CD4-positive, CD25-positive, alpha-beta regulatory T cell (primary cell): ENCODE data around the gene CEACAM21. TPM values are rescaled to one million over a fixed set of nuclear protein-coding genes. Genes with fewer than 3 reads are reported as not detected.

Source experiments
- ATAC-seq, 2 donors: fragments of 150-1000 bp; cut with Tn5 transposase; one replicate each; pipeline ENCODE4 v1.10.0; 2021; ENCODE audit warnings: low read depth in 2 of 2, moderate number of reproducible peaks in 2 of 2, moderate library complexity in 1 of 2
- DNase-seq, 3 donors: peaks; one replicate each; pipeline versions ENCODE4 v3.0.0 to v3.0.0-alpha.2; 2012 to 2022; ENCODE audit warnings: mixed read lengths in 1 of 3
- H3K27ac ChIP-seq: one replicate; pipeline ENCODE4 v1.7.0; 2013; ENCODE audit warnings: mild to moderate bottlenecking, low read length; ENCODE audit not compliant: insufficient read depth, poor library complexity, severe bottlenecking
- H3K27me3 ChIP-seq: one replicate; pipeline ENCODE4 v1.7.0; 2013; ENCODE audit warnings: low read length; ENCODE audit not compliant: control insufficient read depth, insufficient read depth
- H3K36me3 ChIP-seq: one replicate; pipeline ENCODE4 v1.7.0; 2013; ENCODE audit warnings: mild to moderate bottlenecking, low read length, moderate library complexity; ENCODE audit not compliant: control insufficient read depth, insufficient read depth
- H3K4me1 ChIP-seq: 2 replicates; pipeline ENCODE4 v1.7.0; 2013; ENCODE audit warnings: mild to moderate bottlenecking, low read length; ENCODE audit not compliant: insufficient read depth, control insufficient read depth, poor library complexity, severe bottlenecking
- H3K4me3 ChIP-seq: one replicate; pipeline ENCODE4 v1.7.0; 2013; ENCODE audit warnings: low read depth, mild to moderate bottlenecking, low read length, moderate library complexity
- H3K9me3 ChIP-seq, 2 experiments: 1 replicate in 1 of 2; 2 replicates in 1 of 2; pipeline ENCODE4 v1.7.0; 2013; ENCODE audit warnings: low read length in 2 of 2, mild to moderate bottlenecking in 1 of 2, moderate library complexity in 1 of 2; ENCODE audit not compliant: control insufficient read depth in 2 of 2
- H3K27ac Mint-ChIP-seq, 3 donors: one replicate each; pipeline ENCODE4 v1.8.0; 2020 to 2022; ENCODE audit warnings: mild to moderate bottlenecking in 3 of 3, mixed read lengths in 3 of 3, moderate library complexity in 2 of 3
- H3K27me3 Mint-ChIP-seq: one replicate; pipeline ENCODE4 v1.8.0; 2022; ENCODE audit warnings: mild to moderate bottlenecking, mixed read lengths
- H3K36me3 Mint-ChIP-seq: one replicate; pipeline ENCODE4 v1.8.0; 2020; ENCODE audit warnings: mixed read lengths
- H3K4me1 Mint-ChIP-seq, 4 donors: one replicate each; pipeline ENCODE4 v1.8.0; 2020 to 2022; ENCODE audit warnings: mixed read lengths in 4 of 4, mild to moderate bottlenecking in 1 of 4
- H3K4me3 Mint-ChIP-seq, 4 donors: one replicate each; pipeline ENCODE4 v1.8.0; 2020 to 2022; ENCODE audit warnings: mild to moderate bottlenecking in 4 of 4, mixed read lengths in 4 of 4, moderate library complexity in 3 of 4
- H3K9me3 Mint-ChIP-seq, 7 donors: one replicate each; pipeline ENCODE4 v1.8.0; 2020 to 2022; ENCODE audit warnings: mixed read lengths in 7 of 7, mild to moderate bottlenecking in 3 of 7, moderate library complexity in 2 of 7
- polyA plus RNA-seq, 4 donors: library from polyadenylated mRNA; unstranded; fragments of 300-500 nt; fragmentation: Illumina TruSeq; gene quantifications; one replicate each; pipeline ENCODE4 v1.2.3, GENCODE V29; 2021
- total RNA-seq: library from RNA; stranded (reverse); gene quantifications from one replicate; pipeline ENCODE4 v1.2.3, GENCODE V29; 2022

Gene CEACAM21
- total and polyA plus RNA-seq, 5 donors from 2014 or later, result 39.1 to 58.6 (median 45.7) TPM

- peak overlapping the region; percentile 4 for H3K4me3 ChIP-seq
- no peak for DNase-seq
- Mint-ChIP-seq H3K36me3 (peaks cover 11% of the 10 kb centered on the region), H3K27ac (peak overlapping the region; percentile 80 to 97 (median 96)), H3K27me3 (peaks cover 15% of the 10 kb centered on the region), H3K4me1 (peaks cover 0 to 59% (median 32%) of the 10 kb centered on the region in 4 donors), H3K9me3 (peaks cover 1 to 13% (median 5%) of the 10 kb centered on the region in 7 donors), H3K4me3 (peak overlapping the region in 3 of 4 donors; percentile 27 to 50 (median 33))
- H3K9me3 ChIP-seq, result peaks cover 17% of the 10 kb centered on the region in 2 experiments
- ATAC-seq, result no peak
- peak overlapping the region; percentile 60 for H3K27ac ChIP-seq
- H3K27me3 ChIP-seq, result peaks cover 5% of the 10 kb centered on the region
- peaks cover 45% of the 10 kb centered on the region for H3K4me1 ChIP-seq
- no peaks in the 10 kb centered on the region for H3K36me3 ChIP-seq
Measured at GRCh38 chr19:41627966-41628675, 52.2 kb downstream of the CEACAM21 start.

Other genes starting within 250 kb of the CEACAM21 start
- 414 TPM for gene TGFB1, start 222.2 kb upstream of the CEACAM21 start, total RNA-seq
- gene TGFB1, start 222.2 kb upstream of the CEACAM21 start, polyA plus RNA-seq, result 10 to 100 TPM; 31.6 to 51.8 (median 46.9) TPM
- gene B9D2, start 212.0 kb upstream of the CEACAM21 start, total RNA-seq, result 22.3 TPM
- gene B9D2, start 212.0 kb upstream of the CEACAM21 start, polyA plus RNA-seq, result 10 to 100 TPM; 23.9 to 28.4 (median 24.3) TPM
- 12.4 TPM for gene TMEM91, start 199.6 kb upstream of the CEACAM21 start, total RNA-seq
- gene TMEM91, start 199.6 kb upstream of the CEACAM21 start, polyA plus RNA-seq, result 1 to 10 TPM; 2.0 to 7.5 (median 4.0) TPM
- 13.9 TPM for gene EXOSC5, start 178.8 kb upstream of the CEACAM21 start, total RNA-seq
- 10 to 100 TPM; 46.1 to 65.3 (median 58.6) TPM for gene EXOSC5, start 178.8 kb upstream of the CEACAM21 start, polyA plus RNA-seq
- gene BCKDHA, start 178.3 kb upstream of the CEACAM21 start, total RNA-seq, result 14.3 TPM
- 10 to 100 TPM; 55.8 to 66.0 (median 61.9) TPM for gene BCKDHA, start 178.3 kb upstream of the CEACAM21 start, polyA plus RNA-seq
- 0.67 TPM for gene B3GNT8, start 148.8 kb upstream of the CEACAM21 start, total RNA-seq
- gene B3GNT8, start 148.8 kb upstream of the CEACAM21 start, polyA plus RNA-seq, result 1 to 10 TPM in 1 of 4 donors, under 1 TPM in 3; 0.45 to 1.0 (median 0.59) TPM
- gene DMAC2, start 136.3 kb upstream of the CEACAM21 start, total RNA-seq, result 26.8 TPM
- gene DMAC2, start 136.3 kb upstream of the CEACAM21 start, polyA plus RNA-seq, result 10 to 100 TPM; 46.2 to 58.6 (median 48.6) TPM
- gene ERICH4, start 133.0 kb upstream of the CEACAM21 start, total RNA-seq, result not detected
- not detected for gene ERICH4, start 133.0 kb upstream of the CEACAM21 start, polyA plus RNA-seq
- gene CEACAM4, start 50.9 kb downstream of the CEACAM21 start, total RNA-seq, result 16.1 TPM
- 10 to 100 TPM; 24.4 to 50.2 (median 36.5) TPM for gene CEACAM4, start 50.9 kb downstream of the CEACAM21 start, polyA plus RNA-seq
- not detected for gene CEACAM7, start 112.1 kb downstream of the CEACAM21 start, total RNA-seq
- not detected for gene CEACAM7, start 112.1 kb downstream of the CEACAM21 start, polyA plus RNA-seq
- not detected for gene CEACAM5, start 132.5 kb downstream of the CEACAM21 start, total RNA-seq
- not detected for gene CEACAM5, start 132.5 kb downstream of the CEACAM21 start, polyA plus RNA-seq
- gene CEACAM6, start 179.4 kb downstream of the CEACAM21 start, total RNA-seq, result not detected
- gene CEACAM6, start 179.4 kb downstream of the CEACAM21 start, polyA plus RNA-seq, result not detected
- not detected for gene CEACAM3, start 220.4 kb downstream of the CEACAM21 start, total RNA-seq
- not detected for gene CEACAM3, start 220.4 kb downstream of the CEACAM21 start, polyA plus RNA-seq